Keratinocyte (primary cell): ENCODE results near the gene NDUFS8. TPM values are rescaled to one million over a fixed set of nuclear protein-coding genes. Genes with fewer than 3 reads are reported as not detected.
A peak's percentile ranks its signal among the peaks of the same experiment; 100 is the strongest.

Experiments
- DNase-seq: peaks from one replicate; pipeline ENCODE4 v3.0.0-alpha.2; 2011; ENCODE audit warnings: low read depth, missing footprints, low spot score
- FAIRE-seq: peaks from 2 replicates; lab custom pipeline; 2011; peaks lifted over from hg19 to GRCh38; lab: Jason Lieb, UNC
- H2AFZ ChIP-seq: 2 replicates; pipeline ENCODE4 v1.6.0; 2012; ENCODE audit warnings: low read length, control low read depth, inconsistent platforms; ENCODE audit not compliant: control insufficient read depth
- H3K27ac ChIP-seq: 2 replicates; pipeline ENCODE4 v1.5.1; 2011; ENCODE audit warnings: low read length; ENCODE audit not compliant: control insufficient read depth, insufficient read depth
- H3K27me3 ChIP-seq: 3 replicates; pipeline ENCODE4 v1.6.0; 2011; ENCODE audit warnings: low read length; ENCODE audit not compliant: control insufficient read depth, insufficient read depth; ENCODE audit errors: extremely low read depth
- H3K36me3 ChIP-seq, 2 experiments: 2 replicates in 1 of 2; 3 replicates in 1 of 2; pipeline ENCODE4 v1.5.1; 2011; ENCODE audit warnings: low read length in 2 of 2, mild to moderate bottlenecking in 1 of 2; ENCODE audit not compliant: control insufficient read depth in 2 of 2, insufficient read depth in 2 of 2; ENCODE audit errors: extremely low read depth in 1 of 2
- H3K4me1 ChIP-seq: 3 replicates; pipeline ENCODE4 v1.5.1; 2011; ENCODE audit warnings: low read length; ENCODE audit not compliant: control insufficient read depth, insufficient read depth; ENCODE audit errors: extremely low read depth
- H3K4me2 ChIP-seq: 3 replicates; pipeline ENCODE4 v1.6.0; 2011; ENCODE audit warnings: low read depth, low read length; ENCODE audit not compliant: control insufficient read depth, insufficient read depth; ENCODE audit errors: extremely low read depth
- H3K4me3 ChIP-seq, 3 experiments: fragments of 200-600 bp in 1 of 3; sonication (generic) in 1 of 3; 2 replicates in 2 of 3; 3 replicates in 1 of 3; pipeline ENCODE4 v1.5.1; 2011 to 2016; ENCODE audit warnings: low read length in 3 of 3, mild to moderate bottlenecking in 3 of 3, control low read depth in 2 of 3, inconsistent platforms in 1 of 3, low read depth in 1 of 3, mixed read lengths in 1 of 3, mixed run types in 1 of 3, moderate library complexity in 1 of 3; ENCODE audit not compliant: control insufficient read depth in 2 of 3, insufficient read depth in 2 of 3; ENCODE audit errors: extremely low read depth in 1 of 3
- H3K79me2 ChIP-seq: 2 replicates; pipeline ENCODE4 v1.6.0; 2012; ENCODE audit warnings: low read length; ENCODE audit not compliant: control insufficient read depth, insufficient read depth
- H3K9ac ChIP-seq: 3 replicates; pipeline ENCODE4 v1.6.0; 2011; ENCODE audit warnings: low read length; ENCODE audit not compliant: control insufficient read depth, insufficient read depth; ENCODE audit errors: extremely low read depth
- H3K9me1 ChIP-seq: 3 replicates; pipeline ENCODE4 v1.6.0; 2011; ENCODE audit warnings: low read length; ENCODE audit not compliant: control insufficient read depth, insufficient read depth; ENCODE audit errors: extremely low read depth
- H3K9me3 ChIP-seq: 2 replicates; pipeline ENCODE4 v1.5.1; 2012; ENCODE audit warnings: low read depth, low read length; ENCODE audit not compliant: control insufficient read depth
- H4K20me1 ChIP-seq: 3 replicates; pipeline ENCODE4 v1.6.0; 2011; ENCODE audit warnings: low read length; ENCODE audit not compliant: control insufficient read depth, insufficient read depth; ENCODE audit errors: extremely low read depth
- EZH2 ChIP-seq: IDR thresholded peaks from one replicate; pipeline ENCODE4 v1.6.1; 2012; ENCODE audit warnings: inconsistent platforms, mild to moderate bottlenecking, low read length, moderate library complexity
- dilution Hi-C: fragments of 300-500 bp; cut with MboI; formaldehyde crosslinking; loops from one replicate; pipeline ENCODE4 v1.7.0; 2020; ENCODE audit warnings: low sequenced_read_pairs; ENCODE audit not compliant: extremely low pct_ligation_motif_present
- polyA plus RNA-seq, 5 experiments: library from polyadenylated mRNA; depleted of rRNA in 3 of 5; stranded (reverse) in 3 of 5; stranded (forward) in 1 of 5; unstranded in 1 of 5; fragments of >200 nt; gene quantifications; 1 replicate in 1 of 5; 2 replicates in 3 of 5; 3 replicates in 1 of 5; pipeline versions ENCODE4 v1.2.1 to v1.2.3, GENCODE V29; 2011 to 2012; ENCODE audit warnings: missing spikeins in 2 of 5, low read depth in 1 of 5, low replicate concordance in 1 of 5
- TF ChIP-seq, protein P1 (sequence below), 3 experiments: IDR thresholded peaks in 1 of 3; conservative IDR thresholded peaks in 1 of 3; optimal IDR thresholded peaks in 1 of 3; 2 replicates in 2 of 3; 3 replicates in 1 of 3; pipeline versions ENCODE3 to v1.5.1; 2011; ENCODE audit warnings: low read length in 3 of 3, mild to moderate bottlenecking in 3 of 3, moderate library complexity in 2 of 3, control low read depth in 1 of 3, inconsistent platforms in 1 of 3; ENCODE audit not compliant: insufficient read depth in 2 of 3; ENCODE audit errors: extremely low read depth in 1 of 3

NDUFS8 gene
- polyA plus RNA-seq, 1 donor (not counting 4 experiments of a cell fraction or from before 2014, with no cell fraction given), result 51.7 TPM

- TF ChIP-seq, protein P1, sequence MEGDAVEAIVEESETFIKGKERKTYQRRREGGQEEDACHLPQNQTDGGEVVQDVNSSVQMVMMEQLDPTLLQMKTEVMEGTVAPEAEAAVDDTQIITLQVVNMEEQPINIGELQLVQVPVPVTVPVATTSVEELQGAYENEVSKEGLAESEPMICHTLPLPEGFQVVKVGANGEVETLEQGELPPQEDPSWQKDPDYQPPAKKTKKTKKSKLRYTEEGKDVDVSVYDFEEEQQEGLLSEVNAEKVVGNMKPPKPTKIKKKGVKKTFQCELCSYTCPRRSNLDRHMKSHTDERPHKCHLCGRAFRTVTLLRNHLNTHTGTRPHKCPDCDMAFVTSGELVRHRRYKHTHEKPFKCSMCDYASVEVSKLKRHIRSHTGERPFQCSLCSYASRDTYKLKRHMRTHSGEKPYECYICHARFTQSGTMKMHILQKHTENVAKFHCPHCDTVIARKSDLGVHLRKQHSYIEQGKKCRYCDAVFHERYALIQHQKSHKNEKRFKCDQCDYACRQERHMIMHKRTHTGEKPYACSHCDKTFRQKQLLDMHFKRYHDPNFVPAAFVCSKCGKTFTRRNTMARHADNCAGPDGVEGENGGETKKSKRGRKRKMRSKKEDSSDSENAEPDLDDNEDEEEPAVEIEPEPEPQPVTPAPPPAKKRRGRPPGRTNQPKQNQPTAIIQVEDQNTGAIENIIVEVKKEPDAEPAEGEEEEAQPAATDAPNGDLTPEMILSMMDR (optimal IDR thresholded peaks at IDR 0.05 in 1 of 3, IDR thresholded peaks at IDR 0.05 in 1 of 3, conservative IDR thresholded peaks at IDR 0.05 in 1 of 3; ENCODE audit: extremely low read depth in 1 of 3, insufficient read depth in 2 of 3, low read length in 3 of 3), result no peak
- no peak for TF ChIP-seq EZH2
- no peaks in the 10 kb centered on the region for H3K27me3 ChIP-seq
- H3K4me3 ChIP-seq, result peak within 1 kb of the TSS; percentile 50 to 79 (median 59)
- peak within 1 kb of the TSS; percentile 78 for H3K4me2 ChIP-seq
- peak within 1 kb of the TSS; percentile 61 for H2AFZ ChIP-seq
- DNase-seq (no peak), FAIRE-seq (no peak)
- H3K9me3 ChIP-seq, result no peaks in the 10 kb centered on the region
- H3K9ac ChIP-seq, result peak within 1 kb of the TSS; percentile 61
- dilution Hi-C loops, result no loop called here
- peaks cover 17% of the 10 kb centered on the region for H3K4me1 ChIP-seq
- no peak within 1 kb of the TSS for H3K27ac ChIP-seq
- no peaks in the 10 kb centered on the region for H3K9me1 ChIP-seq
- H3K79me2 ChIP-seq, result no peaks in the 10 kb centered on the region
- H4K20me1 ChIP-seq, result no peaks in the 10 kb centered on the region
- no peaks in the 10 kb centered on the region for H3K36me3 ChIP-seq
Observed at GRCh38 chr11:68003846-68004550, 26.5 kb upstream of the NDUFS8 start, which contains the start of gene UNC93B1. Gene UNC93B1 (minus strand): TSS chr11:68004097. CDS start chr11:68004043, 54 bp downstream.

DNA sequence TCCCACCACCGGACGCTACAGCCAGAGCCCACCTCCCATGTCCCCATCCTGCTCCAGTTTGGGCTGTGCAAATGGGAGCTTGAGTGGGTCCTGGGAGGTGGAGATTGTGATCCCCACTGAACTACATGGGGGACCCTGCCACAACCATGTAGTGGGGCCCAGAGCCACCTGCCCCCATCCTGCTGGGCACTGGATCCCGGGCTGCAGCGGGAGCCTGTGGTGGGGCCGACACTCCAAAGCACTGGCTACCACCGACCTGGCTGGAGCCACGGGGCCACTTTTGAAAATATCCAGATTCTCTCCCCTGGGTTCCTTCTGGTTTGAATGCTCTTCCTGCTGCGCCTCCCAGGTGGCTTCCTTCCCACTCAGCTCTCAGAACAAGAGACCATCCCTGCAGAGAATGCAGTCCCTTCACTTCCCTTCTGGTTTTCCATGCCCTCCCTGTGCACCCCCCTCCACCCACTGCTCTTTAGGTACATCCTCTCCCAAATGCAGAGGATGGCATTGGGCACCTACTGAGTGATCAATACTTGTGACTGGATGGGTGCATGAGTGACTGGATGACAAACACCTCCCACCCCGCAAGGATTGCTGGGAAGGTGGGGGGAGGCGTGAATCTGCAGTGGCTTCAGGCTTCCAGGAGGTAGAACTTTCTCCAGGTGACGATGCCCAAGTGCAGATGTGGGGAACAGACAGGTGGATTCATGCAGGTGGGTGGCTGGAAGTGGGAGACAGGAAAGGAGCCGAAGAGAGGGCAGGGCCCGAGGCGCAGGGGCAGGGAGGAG lies 25.7 kb upstream of the NDUFS8 start:
- no peak overlapping the region for H2AFZ ChIP-seq
- dilution Hi-C loops, result no loop called here
- TF ChIP-seq EZH2, result no peak
- peak overlapping the region; percentile 78 for H3K4me2 ChIP-seq
- FAIRE-seq (no peak), DNase-seq (no peak)
- no peaks in the 10 kb centered on the region for H3K9me3 ChIP-seq
- H3K9ac ChIP-seq, result no peak overlapping the region
- H3K9me1 ChIP-seq, result no peaks in the 10 kb centered on the region
- no peaks in the 10 kb centered on the region for H3K79me2 ChIP-seq
- H3K27ac ChIP-seq, result no peak overlapping the region
- no peaks in the 10 kb centered on the region for H4K20me1 ChIP-seq
- no peaks in the 10 kb centered on the region for H3K36me3 ChIP-seq
- H3K4me1 ChIP-seq, result peaks cover 20% of the 10 kb centered on the region
- no peaks in the 10 kb centered on the region for H3K27me3 ChIP-seq
- peak overlapping the region in 1 of 3 experiments; percentile 59 for H3K4me3 ChIP-seq
